ENCODE results near the gene MRPL27.
"Not testable (repeated sequence)": the region's sequence is repeated elsewhere in the genome, so short reads cannot be mapped to it uniquely, and the experiment has no call there.

Gene MRPL27

DNA sequence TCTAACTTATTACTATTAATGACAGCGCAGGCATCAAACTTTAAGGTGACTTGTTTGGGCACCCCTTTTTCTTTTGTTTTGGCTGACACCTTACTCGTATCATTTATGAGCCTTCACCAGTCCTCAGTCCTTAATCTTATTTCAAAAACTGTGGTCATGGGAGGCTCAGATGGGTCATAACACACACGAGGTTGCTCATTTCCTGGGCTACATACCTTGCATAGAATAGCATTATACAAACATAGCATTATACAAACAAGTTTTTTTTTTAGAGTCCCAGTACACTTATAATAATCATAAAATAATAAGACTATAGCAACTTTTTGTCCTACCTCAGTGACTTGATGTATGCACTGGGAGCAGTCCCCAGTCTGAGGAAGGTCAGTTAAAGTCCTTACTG lies 41.8 kb upstream of the MRPL27 start:
- TF ChIP-seq, protein P1, sequence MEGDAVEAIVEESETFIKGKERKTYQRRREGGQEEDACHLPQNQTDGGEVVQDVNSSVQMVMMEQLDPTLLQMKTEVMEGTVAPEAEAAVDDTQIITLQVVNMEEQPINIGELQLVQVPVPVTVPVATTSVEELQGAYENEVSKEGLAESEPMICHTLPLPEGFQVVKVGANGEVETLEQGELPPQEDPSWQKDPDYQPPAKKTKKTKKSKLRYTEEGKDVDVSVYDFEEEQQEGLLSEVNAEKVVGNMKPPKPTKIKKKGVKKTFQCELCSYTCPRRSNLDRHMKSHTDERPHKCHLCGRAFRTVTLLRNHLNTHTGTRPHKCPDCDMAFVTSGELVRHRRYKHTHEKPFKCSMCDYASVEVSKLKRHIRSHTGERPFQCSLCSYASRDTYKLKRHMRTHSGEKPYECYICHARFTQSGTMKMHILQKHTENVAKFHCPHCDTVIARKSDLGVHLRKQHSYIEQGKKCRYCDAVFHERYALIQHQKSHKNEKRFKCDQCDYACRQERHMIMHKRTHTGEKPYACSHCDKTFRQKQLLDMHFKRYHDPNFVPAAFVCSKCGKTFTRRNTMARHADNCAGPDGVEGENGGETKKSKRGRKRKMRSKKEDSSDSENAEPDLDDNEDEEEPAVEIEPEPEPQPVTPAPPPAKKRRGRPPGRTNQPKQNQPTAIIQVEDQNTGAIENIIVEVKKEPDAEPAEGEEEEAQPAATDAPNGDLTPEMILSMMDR (IDR thresholded peaks at IDR 0.05), result no peak
- Histone ChIP-seq H3K36me3 (ENCODE audit: control insufficient read depth, insufficient read depth, low read length) (no peaks in the 10 kb centered on the region), H3K4me3 (ENCODE audit: low read depth, low read length) (no peak overlapping the region), H3K9ac (no peak overlapping the region), H3K4me1 (no peaks in the 10 kb centered on the region), H3K4me2 (ENCODE audit: low read length) (no peak overlapping the region), H3K79me2 (no peaks in the 10 kb centered on the region), H3K27me3 (ENCODE audit: control insufficient read depth, insufficient read depth, low read length) (no peaks in the 10 kb centered on the region), H3K9me3 (ENCODE audit: control insufficient read depth, low read length) (no peaks in the 10 kb centered on the region), H3K27ac (no peak overlapping the region), H2AFZ (no peak overlapping the region)

DNA sequence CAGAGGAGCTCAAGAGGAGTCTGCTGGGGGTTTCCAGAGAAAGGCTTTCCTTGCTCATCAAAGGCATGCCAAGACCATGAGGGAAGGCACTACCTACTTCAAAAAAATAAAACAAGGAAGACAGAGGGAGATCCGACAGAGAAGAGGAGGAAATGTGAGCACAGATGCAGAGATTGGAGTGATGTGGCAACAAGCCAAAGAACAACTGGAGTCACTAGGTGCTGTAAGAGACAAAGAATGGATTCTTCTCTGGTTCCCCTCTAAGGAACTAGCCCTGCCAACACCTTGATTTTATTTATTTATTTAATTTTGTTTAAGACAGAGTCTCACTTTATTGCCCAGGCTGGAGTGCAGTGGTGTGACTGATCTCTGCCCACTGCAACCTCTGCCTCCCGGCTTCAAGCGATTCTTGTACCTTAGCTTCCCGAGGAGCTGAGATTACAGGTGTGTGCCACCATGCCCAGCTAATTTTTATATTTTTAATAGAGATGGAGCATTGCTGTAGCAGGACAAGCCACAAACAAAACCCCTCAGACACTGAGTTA lies 39.3 kb upstream of the MRPL27 start:
- TF ChIP-seq, protein P1 (IDR thresholded peaks at IDR 0.05), result no peak
- no peaks in the 10 kb centered on the region for H3K36me3 ChIP-seq (ENCODE audit: control insufficient read depth, insufficient read depth, low read length)
- no peaks in the 10 kb centered on the region for H3K79me2 ChIP-seq
- H3K27ac ChIP-seq, result no peak overlapping the region
- no peak overlapping the region for H3K4me3 ChIP-seq (ENCODE audit: low read depth, low read length)
- H3K4me2 ChIP-seq (ENCODE audit: low read length), result no peak overlapping the region
- no peaks in the 10 kb centered on the region for H3K4me1 ChIP-seq
- H3K9me3 ChIP-seq (ENCODE audit: control insufficient read depth, low read length), result no peaks in the 10 kb centered on the region
- H3K27me3 ChIP-seq (ENCODE audit: control insufficient read depth, insufficient read depth, low read length), result no peaks in the 10 kb centered on the region
- no peak overlapping the region for H3K9ac ChIP-seq
- no peak overlapping the region for H2AFZ ChIP-seq

DNA sequence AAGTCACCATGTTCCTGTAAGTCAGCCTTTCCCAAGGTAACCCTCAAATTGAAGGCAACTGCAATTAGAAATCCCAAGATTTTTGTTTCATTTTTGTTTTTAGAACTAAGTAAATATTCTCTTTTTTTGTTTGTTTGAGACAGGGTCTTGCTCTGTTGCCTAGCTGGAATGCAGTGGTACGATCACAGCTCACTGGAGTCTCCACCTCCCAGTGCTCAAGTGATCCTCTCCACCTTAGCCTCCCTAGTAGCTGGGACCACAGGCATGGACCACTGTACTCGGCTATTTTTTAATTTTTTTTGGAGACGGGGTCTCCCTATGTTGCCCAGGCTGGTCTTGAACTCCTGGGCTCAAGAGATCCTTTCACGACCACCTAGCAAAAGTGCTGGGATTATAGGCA lies 34.9 kb upstream of the MRPL27 start:
- no peaks in the 10 kb centered on the region for H3K36me3 ChIP-seq (ENCODE audit: control insufficient read depth, insufficient read depth, low read length)
- H3K27me3 ChIP-seq (ENCODE audit: control insufficient read depth, insufficient read depth, low read length), result no peaks in the 10 kb centered on the region
- no peaks in the 10 kb centered on the region for H3K79me2 ChIP-seq
- no peaks in the 10 kb centered on the region for H3K9me3 ChIP-seq (ENCODE audit: control insufficient read depth, low read length)
- H3K27ac ChIP-seq, result no peak overlapping the region
- H2AFZ ChIP-seq, result no peak overlapping the region
- no peak overlapping the region for H3K9ac ChIP-seq
- no peaks in the 10 kb centered on the region for H3K4me1 ChIP-seq
- TF ChIP-seq, protein P1 (IDR thresholded peaks at IDR 0.05), result no peak
- no peak overlapping the region for H3K4me3 ChIP-seq (ENCODE audit: low read depth, low read length)
- no peak overlapping the region for H3K4me2 ChIP-seq (ENCODE audit: low read length)

DNA sequence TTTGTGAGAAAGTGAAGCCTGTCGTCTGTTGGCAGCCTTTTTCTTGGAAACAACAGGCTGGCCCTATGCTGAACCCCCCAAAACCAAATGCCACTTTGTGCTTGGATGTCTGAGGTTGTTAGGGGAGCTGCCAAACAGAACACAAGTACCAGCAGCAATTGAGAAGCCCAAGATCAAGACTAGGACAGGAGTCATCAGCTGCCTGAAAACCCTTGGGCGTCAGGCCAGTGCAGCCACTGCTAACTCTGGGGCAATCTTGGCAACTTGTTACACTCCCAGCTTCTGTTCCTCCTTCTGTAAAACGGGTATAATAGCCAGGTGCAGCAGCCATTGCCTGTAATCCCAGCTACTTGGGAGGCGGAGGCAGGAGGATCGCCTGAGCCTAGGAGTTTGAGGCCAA lies 33.6 kb upstream of the MRPL27 start:
- Histone ChIP-seq H3K9ac (no peak overlapping the region), H2AFZ (no peak overlapping the region), H3K79me2 (no peaks in the 10 kb centered on the region), H3K36me3 (ENCODE audit: control insufficient read depth, insufficient read depth, low read length) (no peaks in the 10 kb centered on the region), H3K4me1 (no peaks in the 10 kb centered on the region), H3K4me2 (ENCODE audit: low read length) (no peak overlapping the region), H3K9me3 (ENCODE audit: control insufficient read depth, low read length) (no peaks in the 10 kb centered on the region), H3K27me3 (ENCODE audit: control insufficient read depth, insufficient read depth, low read length) (no peaks in the 10 kb centered on the region), H3K27ac (no peak overlapping the region), H3K4me3 (ENCODE audit: low read depth, low read length) (no peak overlapping the region)
- TF ChIP-seq, protein P1 (IDR thresholded peaks at IDR 0.05), result no peak

DNA sequence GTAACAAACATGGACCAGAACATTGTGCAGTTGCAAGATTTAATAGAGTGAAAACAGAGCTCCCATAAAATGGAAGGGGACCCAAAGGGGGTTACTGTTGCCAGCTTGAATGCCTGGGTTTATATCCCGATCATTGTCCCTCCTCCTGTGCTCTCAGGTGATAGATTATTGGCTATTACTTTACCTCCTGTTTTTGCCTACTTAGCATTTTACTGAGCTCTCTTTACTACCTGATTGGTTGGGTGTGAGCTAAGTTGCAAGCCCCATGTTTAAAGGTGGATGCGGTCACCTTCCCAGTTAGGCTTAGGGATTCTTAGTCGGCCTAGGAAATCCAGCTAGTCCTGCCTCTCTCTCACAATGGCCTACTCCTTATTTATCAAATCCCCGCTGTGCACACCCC lies 32.4 kb upstream of the MRPL27 start:
- H3K9ac ChIP-seq; H3K79me2 ChIP-seq; H3K36me3 ChIP-seq (ENCODE audit: control insufficient read depth, insufficient read depth, low read length); H2AFZ ChIP-seq; H3K27ac ChIP-seq; H3K4me3 ChIP-seq (ENCODE audit: low read depth, low read length); H3K9me3 ChIP-seq (ENCODE audit: control insufficient read depth, low read length); H3K4me1 ChIP-seq; H3K4me2 ChIP-seq (ENCODE audit: low read length); H3K27me3 ChIP-seq (ENCODE audit: control insufficient read depth, insufficient read depth, low read length): not testable (repeated sequence)

DNA sequence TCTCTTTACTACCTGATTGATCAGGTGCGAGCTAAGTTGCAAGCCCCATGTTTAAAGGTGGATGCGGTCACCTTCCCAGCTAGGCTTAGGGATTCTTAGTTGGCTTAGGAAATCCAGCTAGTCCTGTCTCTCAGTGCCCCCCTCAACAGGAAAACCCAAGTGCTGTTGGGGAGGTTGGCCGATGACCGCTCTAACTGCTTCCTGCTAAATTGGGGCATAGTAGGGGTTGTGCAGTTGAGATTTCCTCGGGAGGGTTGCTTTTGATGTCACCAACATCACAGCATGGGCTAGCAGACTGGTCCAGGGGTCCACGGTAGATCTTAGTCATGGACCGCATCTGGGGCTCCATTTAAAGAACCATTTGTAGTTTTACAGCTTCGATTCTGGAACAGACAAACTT lies 26.6 kb upstream of the MRPL27 start:
- not testable (repeated sequence) for H3K9me3 ChIP-seq (ENCODE audit: control insufficient read depth, low read length); H3K4me3 ChIP-seq (ENCODE audit: low read depth, low read length); H3K4me2 ChIP-seq (ENCODE audit: low read length); H3K36me3 ChIP-seq (ENCODE audit: control insufficient read depth, insufficient read depth, low read length); H2AFZ ChIP-seq; H3K27ac ChIP-seq; H3K27me3 ChIP-seq (ENCODE audit: control insufficient read depth, insufficient read depth, low read length); H3K9ac ChIP-seq; H3K4me1 ChIP-seq
- H3K79me2 ChIP-seq, result peaks cover 12% of the 10 kb centered on the region

DNA sequence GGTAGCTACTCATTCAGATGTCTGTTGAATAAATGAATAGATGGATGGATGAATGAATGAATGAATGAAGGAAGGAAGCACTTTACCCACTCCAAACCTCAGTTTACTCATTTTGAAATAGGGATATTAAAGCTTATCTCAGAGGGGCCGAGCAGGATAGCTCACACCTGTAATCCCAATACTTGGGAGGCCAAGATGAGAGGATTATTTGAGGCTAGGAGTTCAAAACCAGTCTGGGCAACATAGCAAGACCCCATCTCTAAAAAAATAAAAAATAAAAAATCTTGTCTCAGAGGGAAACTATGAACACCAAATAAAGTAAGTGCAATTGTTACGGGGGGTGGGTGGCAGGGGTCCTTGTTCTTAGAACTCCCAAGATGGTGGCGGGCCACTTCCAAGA lies 25.7 kb upstream of the MRPL27 start:
- not testable (repeated sequence) for H3K9ac ChIP-seq, H2AFZ ChIP-seq
- peaks cover 12% of the 10 kb centered on the region for H3K79me2 ChIP-seq

More for the DNA sequence above, 25.7 kb upstream of the MRPL27 start:
- H3K9me3 ChIP-seq (ENCODE audit: control insufficient read depth, low read length); H3K36me3 ChIP-seq (ENCODE audit: control insufficient read depth, insufficient read depth, low read length); H3K27ac ChIP-seq; H3K27me3 ChIP-seq (ENCODE audit: control insufficient read depth, insufficient read depth, low read length); H3K4me1 ChIP-seq; H3K4me3 ChIP-seq (ENCODE audit: low read depth, low read length); H3K4me2 ChIP-seq (ENCODE audit: low read length): not testable (repeated sequence)

Data from parathyroid adenoma (tissue), 2 donors.